ENCODE measurements around the gene JAZF1. TPM values are rescaled to one million over a fixed set of nuclear protein-coding genes. Genes with fewer than 3 reads are reported as not detected.

The JAZF1 gene
- total RNA-seq, 1 experiment from 2014 or later: 0.90 TPM

GRCh38 chr7:27941522-27941921 is 239.1 kb downstream of the JAZF1 start:
- Histone ChIP-seq H3K36me3 (ENCODE audit: low read depth) (no peaks in the 10 kb centered on the region), H3K9me3 (ENCODE audit: insufficient read depth, low read depth) (no peaks in the 10 kb centered on the region), H3F3A (ENCODE audit: insufficient read depth, low read depth) (no peaks in the 10 kb centered on the region), H3K27ac (no peak overlapping the region), H4K20me1 (ENCODE audit: insufficient read depth) (no peaks in the 10 kb centered on the region), H2AFZ (no peak overlapping the region), H3K27me3 (ENCODE audit: insufficient read depth, low read depth) (no peaks in the 10 kb centered on the region), H3K4me1 (replicated peaks; ENCODE audit: insufficient read depth) (no peaks in the 10 kb centered on the region), H3K4me3 (no peak overlapping the region), H3K9me2 (ENCODE audit: insufficient read depth) (no peaks in the 10 kb centered on the region), H3K79me2 (ENCODE audit: low read depth) (no peaks in the 10 kb centered on the region), H3K4me2 (no peak overlapping the region)
- intact Hi-C loops (cut with micrococcal nuclease; ENCODE audit: unreplicated experiment): no loop called here
- CTCF ChIA-PET: interaction anchor here (0.5 to 0.7 kb wide), 2 partner anchors 81 to 743 kb away, joined by 5 to 7 read pairs; no protein-coding TSS in a partner anchor
- DNase-seq: no peak
- BruUV-seq (replicated peaks): no TSS peak
- TF ChIP-seq EZH2 (IDR thresholded peaks at IDR 0.05; ENCODE audit: low read depth): no peak
- no peak for TF ChIP-seq CTCF (conservative IDR thresholded peaks at IDR 0.05)
- POLR2A ChIA-PET (ENCODE audit: unreplicated experiment): interaction anchor here (0.7 kb wide), 2 partner anchors 51 to 155 kb away, joined by 4 to 12 read pairs; no protein-coding TSS in a partner anchor

- H3K9me3 ChIP-seq (ENCODE audit: insufficient read depth, low read depth): no peaks in the 10 kb centered on the region
- no TSS peak for BruUV-seq (replicated peaks)
- no peak overlapping the region for H3K4me3 ChIP-seq
- CTCF ChIA-PET: no interaction called here
- no peak for DNase-seq
- no peaks in the 10 kb centered on the region for H4K20me1 ChIP-seq (ENCODE audit: insufficient read depth)
- no peak overlapping the region for H3K4me2 ChIP-seq
- TF ChIP-seq EZH2 (IDR thresholded peaks at IDR 0.05; ENCODE audit: low read depth) (no peak), CTCF (conservative IDR thresholded peaks at IDR 0.05) (no peak)
- POLR2A ChIA-PET (ENCODE audit: unreplicated experiment): no interaction called here
- no peaks in the 10 kb centered on the region for H3K27me3 ChIP-seq (ENCODE audit: insufficient read depth, low read depth)
- no peaks in the 10 kb centered on the region for H3K36me3 ChIP-seq (ENCODE audit: low read depth)
- H3K9me2 ChIP-seq (ENCODE audit: insufficient read depth): no peaks in the 10 kb centered on the region
- no peak overlapping the region for H3K27ac ChIP-seq
- H3F3A ChIP-seq (ENCODE audit: insufficient read depth, low read depth): no peaks in the 10 kb centered on the region
- no peaks in the 10 kb centered on the region for H3K79me2 ChIP-seq (ENCODE audit: low read depth)
- no peaks in the 10 kb centered on the region for H3K4me1 ChIP-seq (replicated peaks; ENCODE audit: insufficient read depth)
- no peak overlapping the region for H2AFZ ChIP-seq
- intact Hi-C loops (cut with micrococcal nuclease; ENCODE audit: unreplicated experiment): no loop called here
Observed at GRCh38 chr7:27940341-27940740, 240.3 kb downstream of the JAZF1 start.

GRCh38 chr7:27939893-27940292 is 240.7 kb downstream of the JAZF1 start:
- intact Hi-C loops (cut with micrococcal nuclease; ENCODE audit: unreplicated experiment): no loop called here
- ChIA-PET CTCF (no interaction called here), POLR2A (ENCODE audit: unreplicated experiment) (no interaction called here)
- no peaks in the 10 kb centered on the region for H3F3A ChIP-seq (ENCODE audit: insufficient read depth, low read depth)
- H3K4me3 ChIP-seq: no peak overlapping the region
- no peaks in the 10 kb centered on the region for H3K79me2 ChIP-seq (ENCODE audit: low read depth)
- TF ChIP-seq CTCF (conservative IDR thresholded peaks at IDR 0.05) (no peak), EZH2 (IDR thresholded peaks at IDR 0.05; ENCODE audit: low read depth) (no peak)
- H3K4me2 ChIP-seq: no peak overlapping the region
- no peak overlapping the region for H3K27ac ChIP-seq
- H3K9me3 ChIP-seq (ENCODE audit: insufficient read depth, low read depth): no peaks in the 10 kb centered on the region
- H3K36me3 ChIP-seq (ENCODE audit: low read depth): no peaks in the 10 kb centered on the region
- no peak overlapping the region for H2AFZ ChIP-seq
- BruUV-seq (replicated peaks): no TSS peak
- no peak for DNase-seq
- no peaks in the 10 kb centered on the region for H4K20me1 ChIP-seq (ENCODE audit: insufficient read depth)
- no peaks in the 10 kb centered on the region for H3K27me3 ChIP-seq (ENCODE audit: insufficient read depth, low read depth)
- H3K4me1 ChIP-seq (replicated peaks; ENCODE audit: insufficient read depth): no peaks in the 10 kb centered on the region
- H3K9me2 ChIP-seq (ENCODE audit: insufficient read depth): no peaks in the 10 kb centered on the region

Measured in PC-9 (cell line).